ENCODE results near the gene COG5. TPM values are rescaled to one million over a fixed set of nuclear protein-coding genes. Genes with fewer than 3 reads are reported as not detected.

Gene COG5
- total and polyA plus RNA-seq, 9 of the 15 experiments (the other 6 are each of a cell fraction or from before 2014, with no cell fraction given), result 15.3 to 75.1 (median 56.4) TPM

- TF ChIP-seq, protein P1, sequence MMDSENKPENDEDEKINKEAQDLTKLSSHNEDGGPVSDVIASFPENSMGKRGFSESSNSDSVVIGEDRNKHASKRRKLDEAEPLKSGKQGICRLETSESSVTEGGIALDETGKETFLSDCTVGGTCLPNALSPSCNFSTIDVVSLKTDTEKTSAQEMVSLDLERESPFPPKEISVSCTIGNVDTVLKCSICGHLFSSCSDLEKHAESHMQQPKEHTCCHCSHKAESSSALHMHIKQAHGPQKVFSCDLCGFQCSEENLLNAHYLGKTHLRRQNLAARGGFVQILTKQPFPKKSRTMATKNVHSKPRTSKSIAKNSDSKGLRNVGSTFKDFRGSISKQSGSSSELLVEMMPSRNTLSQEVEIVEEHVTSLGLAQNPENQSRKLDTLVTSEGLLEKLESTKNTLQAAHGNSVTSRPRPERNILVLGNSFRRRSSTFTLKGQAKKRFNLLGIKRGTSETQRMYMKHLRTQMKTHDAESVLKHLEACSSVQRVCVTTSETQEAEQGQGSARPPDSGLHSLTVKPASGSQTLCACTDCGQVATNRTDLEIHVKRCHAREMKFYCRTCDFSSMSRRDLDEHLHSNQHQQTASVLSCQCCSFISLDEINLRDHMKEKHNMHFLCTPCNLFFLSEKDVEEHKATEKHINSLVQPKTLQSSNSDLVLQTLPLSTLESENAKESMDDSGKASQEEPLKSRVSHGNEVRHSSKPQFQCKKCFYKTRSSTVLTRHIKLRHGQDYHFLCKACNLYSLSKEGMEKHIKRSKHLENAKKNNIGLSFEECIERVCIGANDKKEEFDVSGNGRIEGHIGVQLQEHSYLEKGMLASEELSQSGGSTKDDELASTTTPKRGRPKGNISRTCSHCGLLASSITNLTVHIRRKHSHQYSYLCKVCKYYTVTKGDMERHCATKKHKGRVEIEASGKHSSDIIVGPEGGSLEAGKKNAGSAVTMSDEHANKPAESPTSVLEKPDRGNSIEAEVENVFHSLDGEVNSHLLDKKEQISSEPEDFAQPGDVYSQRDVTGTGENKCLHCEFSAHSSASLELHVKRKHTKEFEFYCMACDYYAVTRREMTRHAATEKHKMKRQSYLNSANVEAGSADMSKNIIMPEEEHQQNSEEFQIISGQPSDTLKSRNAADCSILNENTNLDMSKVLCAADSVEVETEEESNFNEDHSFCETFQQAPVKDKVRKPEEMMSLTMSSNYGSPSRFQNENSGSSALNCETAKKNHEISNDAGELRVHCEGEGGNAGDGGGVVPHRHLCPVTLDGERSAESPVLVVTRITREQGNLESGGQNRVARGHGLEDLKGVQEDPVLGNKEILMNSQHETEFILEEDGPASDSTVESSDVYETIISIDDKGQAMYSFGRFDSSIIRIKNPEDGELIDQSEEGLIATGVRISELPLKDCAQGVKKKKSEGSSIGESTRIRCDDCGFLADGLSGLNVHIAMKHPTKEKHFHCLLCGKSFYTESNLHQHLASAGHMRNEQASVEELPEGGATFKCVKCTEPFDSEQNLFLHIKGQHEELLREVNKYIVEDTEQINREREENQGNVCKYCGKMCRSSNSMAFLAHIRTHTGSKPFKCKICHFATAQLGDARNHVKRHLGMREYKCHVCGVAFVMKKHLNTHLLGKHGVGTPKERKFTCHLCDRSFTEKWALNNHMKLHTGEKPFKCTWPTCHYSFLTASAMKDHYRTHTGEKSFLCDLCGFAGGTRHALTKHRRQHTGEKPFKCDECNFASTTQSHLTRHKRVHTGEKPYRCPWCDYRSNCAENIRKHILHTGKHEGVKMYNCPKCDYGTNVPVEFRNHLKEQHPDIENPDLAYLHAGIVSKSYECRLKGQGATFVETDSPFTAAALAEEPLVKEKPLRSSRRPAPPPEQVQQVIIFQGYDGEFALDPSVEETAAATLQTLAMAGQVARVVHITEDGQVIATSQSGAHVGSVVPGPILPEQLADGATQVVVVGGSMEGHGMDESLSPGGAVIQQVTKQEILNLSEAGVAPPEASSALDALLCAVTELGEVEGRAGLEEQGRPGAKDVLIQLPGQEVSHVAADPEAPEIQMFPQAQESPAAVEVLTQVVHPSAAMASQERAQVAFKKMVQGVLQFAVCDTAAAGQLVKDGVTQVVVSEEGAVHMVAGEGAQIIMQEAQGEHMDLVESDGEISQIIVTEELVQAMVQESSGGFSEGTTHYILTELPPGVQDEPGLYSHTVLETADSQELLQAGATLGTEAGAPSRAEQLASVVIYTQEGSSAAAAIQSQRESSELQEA (IDR thresholded peaks at IDR 0.05; ENCODE audit: low read depth), result no peak
- TF ChIP-seq HNRNPL (IDR thresholded peaks at IDR 0.05; ENCODE audit: low read depth, low read length), result no peak
- no peak for TF ChIP-seq E2F1 (CRISPR knock-in tag; IDR thresholded peaks at IDR 0.05)
- TF ChIP-seq TSC22D4 (tag; IDR thresholded peaks at IDR 0.05), result no peak
- TF ChIP-seq COPS2 (conservative IDR thresholded peaks at IDR 0.05), result no peak
- TF ChIP-seq, protein P2, sequence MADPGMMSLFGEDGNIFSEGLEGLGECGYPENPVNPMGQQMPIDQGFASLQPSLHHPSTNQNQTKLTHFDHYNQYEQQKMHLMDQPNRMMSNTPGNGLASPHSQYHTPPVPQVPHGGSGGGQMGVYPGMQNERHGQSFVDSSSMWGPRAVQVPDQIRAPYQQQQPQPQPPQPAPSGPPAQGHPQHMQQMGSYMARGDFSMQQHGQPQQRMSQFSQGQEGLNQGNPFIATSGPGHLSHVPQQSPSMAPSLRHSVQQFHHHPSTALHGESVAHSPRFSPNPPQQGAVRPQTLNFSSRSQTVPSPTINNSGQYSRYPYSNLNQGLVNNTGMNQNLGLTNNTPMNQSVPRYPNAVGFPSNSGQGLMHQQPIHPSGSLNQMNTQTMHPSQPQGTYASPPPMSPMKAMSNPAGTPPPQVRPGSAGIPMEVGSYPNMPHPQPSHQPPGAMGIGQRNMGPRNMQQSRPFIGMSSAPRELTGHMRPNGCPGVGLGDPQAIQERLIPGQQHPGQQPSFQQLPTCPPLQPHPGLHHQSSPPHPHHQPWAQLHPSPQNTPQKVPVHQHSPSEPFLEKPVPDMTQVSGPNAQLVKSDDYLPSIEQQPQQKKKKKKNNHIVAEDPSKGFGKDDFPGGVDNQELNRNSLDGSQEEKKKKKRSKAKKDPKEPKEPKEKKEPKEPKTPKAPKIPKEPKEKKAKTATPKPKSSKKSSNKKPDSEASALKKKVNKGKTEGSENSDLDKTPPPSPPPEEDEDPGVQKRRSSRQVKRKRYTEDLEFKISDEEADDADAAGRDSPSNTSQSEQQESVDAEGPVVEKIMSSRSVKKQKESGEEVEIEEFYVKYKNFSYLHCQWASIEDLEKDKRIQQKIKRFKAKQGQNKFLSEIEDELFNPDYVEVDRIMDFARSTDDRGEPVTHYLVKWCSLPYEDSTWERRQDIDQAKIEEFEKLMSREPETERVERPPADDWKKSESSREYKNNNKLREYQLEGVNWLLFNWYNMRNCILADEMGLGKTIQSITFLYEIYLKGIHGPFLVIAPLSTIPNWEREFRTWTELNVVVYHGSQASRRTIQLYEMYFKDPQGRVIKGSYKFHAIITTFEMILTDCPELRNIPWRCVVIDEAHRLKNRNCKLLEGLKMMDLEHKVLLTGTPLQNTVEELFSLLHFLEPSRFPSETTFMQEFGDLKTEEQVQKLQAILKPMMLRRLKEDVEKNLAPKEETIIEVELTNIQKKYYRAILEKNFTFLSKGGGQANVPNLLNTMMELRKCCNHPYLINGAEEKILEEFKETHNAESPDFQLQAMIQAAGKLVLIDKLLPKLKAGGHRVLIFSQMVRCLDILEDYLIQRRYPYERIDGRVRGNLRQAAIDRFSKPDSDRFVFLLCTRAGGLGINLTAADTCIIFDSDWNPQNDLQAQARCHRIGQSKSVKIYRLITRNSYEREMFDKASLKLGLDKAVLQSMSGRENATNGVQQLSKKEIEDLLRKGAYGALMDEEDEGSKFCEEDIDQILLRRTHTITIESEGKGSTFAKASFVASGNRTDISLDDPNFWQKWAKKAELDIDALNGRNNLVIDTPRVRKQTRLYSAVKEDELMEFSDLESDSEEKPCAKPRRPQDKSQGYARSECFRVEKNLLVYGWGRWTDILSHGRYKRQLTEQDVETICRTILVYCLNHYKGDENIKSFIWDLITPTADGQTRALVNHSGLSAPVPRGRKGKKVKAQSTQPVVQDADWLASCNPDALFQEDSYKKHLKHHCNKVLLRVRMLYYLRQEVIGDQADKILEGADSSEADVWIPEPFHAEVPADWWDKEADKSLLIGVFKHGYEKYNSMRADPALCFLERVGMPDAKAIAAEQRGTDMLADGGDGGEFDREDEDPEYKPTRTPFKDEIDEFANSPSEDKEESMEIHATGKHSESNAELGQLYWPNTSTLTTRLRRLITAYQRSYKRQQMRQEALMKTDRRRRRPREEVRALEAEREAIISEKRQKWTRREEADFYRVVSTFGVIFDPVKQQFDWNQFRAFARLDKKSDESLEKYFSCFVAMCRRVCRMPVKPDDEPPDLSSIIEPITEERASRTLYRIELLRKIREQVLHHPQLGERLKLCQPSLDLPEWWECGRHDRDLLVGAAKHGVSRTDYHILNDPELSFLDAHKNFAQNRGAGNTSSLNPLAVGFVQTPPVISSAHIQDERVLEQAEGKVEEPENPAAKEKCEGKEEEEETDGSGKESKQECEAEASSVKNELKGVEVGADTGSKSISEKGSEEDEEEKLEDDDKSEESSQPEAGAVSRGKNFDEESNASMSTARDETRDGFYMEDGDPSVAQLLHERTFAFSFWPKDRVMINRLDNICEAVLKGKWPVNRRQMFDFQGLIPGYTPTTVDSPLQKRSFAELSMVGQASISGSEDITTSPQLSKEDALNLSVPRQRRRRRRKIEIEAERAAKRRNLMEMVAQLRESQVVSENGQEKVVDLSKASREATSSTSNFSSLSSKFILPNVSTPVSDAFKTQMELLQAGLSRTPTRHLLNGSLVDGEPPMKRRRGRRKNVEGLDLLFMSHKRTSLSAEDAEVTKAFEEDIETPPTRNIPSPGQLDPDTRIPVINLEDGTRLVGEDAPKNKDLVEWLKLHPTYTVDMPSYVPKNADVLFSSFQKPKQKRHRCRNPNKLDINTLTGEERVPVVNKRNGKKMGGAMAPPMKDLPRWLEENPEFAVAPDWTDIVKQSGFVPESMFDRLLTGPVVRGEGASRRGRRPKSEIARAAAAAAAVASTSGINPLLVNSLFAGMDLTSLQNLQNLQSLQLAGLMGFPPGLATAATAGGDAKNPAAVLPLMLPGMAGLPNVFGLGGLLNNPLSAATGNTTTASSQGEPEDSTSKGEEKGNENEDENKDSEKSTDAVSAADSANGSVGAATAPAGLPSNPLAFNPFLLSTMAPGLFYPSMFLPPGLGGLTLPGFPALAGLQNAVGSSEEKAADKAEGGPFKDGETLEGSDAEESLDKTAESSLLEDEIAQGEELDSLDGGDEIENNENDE (IDR thresholded peaks at IDR 0.05; ENCODE audit: low read depth, low read length), result no peak
Observed at GRCh38 chr7:107318523-107319160, 245.1 kb downstream of the COG5 start (continued).
